GM12891 (cell line): ENCODE data around the gene NMBR. TPM values are rescaled to one million over a fixed set of nuclear protein-coding genes. Genes with fewer than 3 reads are reported as not detected.
A peak's percentile ranks its signal among the peaks of the same experiment; 100 is the strongest.
"Not testable (repeated sequence)": the region's sequence is repeated elsewhere in the genome, so short reads cannot be mapped to it uniquely, and the experiment has no call there.

Experiments
- DNase-seq: peaks from one replicate; pipeline ENCODE4 v3.0.0; 2011; ENCODE audit warnings: low spot score; ENCODE audit not compliant: insufficient read length
- FAIRE-seq: peaks from 2 replicates; lab custom pipeline; 2011; peaks lifted over from hg19 to GRCh38; lab: Jason Lieb, UNC
- PAX5 ChIP-seq: IDR thresholded peaks from 2 replicates; pipeline ENCODE4 v1.6.1; 2011; ENCODE audit warnings: low read length, moderate library complexity, mild to moderate bottlenecking; ENCODE audit not compliant: insufficient read depth, severe bottlenecking
- POLR2A ChIP-seq: IDR thresholded peaks from 2 replicates; pipeline ENCODE4 v1.6.1; 2011; ENCODE audit warnings: low read depth, low read length, control low read depth
- POLR2AphosphoS5 ChIP-seq: IDR thresholded peaks from 2 replicates; pipeline ENCODE4 v1.6.1; 2011; ENCODE audit warnings: low read depth, low read length, control low read depth
- POU2F2 ChIP-seq: IDR thresholded peaks from 2 replicates; pipeline ENCODE4 v1.6.1; 2011; ENCODE audit warnings: low read depth, mild to moderate bottlenecking, control low read depth, low read length, moderate library complexity
- SPI1 ChIP-seq: IDR thresholded peaks from 2 replicates; pipeline ENCODE4 v1.6.1; 2011; ENCODE audit warnings: low read depth, low read length, control low read depth
- TAF1 ChIP-seq: IDR thresholded peaks from 2 replicates; pipeline ENCODE4 v1.6.1; 2011; ENCODE audit warnings: low read depth, low read length, control low read depth
- polyA plus RNA-seq: library from polyadenylated mRNA; unstranded; fragments of >200 nt; gene quantifications from one replicate; pipeline ENCODE4 v1.2.1, GENCODE V29; 2012; ENCODE audit warnings: low read depth, missing spikeins, inconsistent platforms; ENCODE audit not compliant: missing spikeins

The NMBR gene
- polyA plus RNA-seq = not detected

DNA sequence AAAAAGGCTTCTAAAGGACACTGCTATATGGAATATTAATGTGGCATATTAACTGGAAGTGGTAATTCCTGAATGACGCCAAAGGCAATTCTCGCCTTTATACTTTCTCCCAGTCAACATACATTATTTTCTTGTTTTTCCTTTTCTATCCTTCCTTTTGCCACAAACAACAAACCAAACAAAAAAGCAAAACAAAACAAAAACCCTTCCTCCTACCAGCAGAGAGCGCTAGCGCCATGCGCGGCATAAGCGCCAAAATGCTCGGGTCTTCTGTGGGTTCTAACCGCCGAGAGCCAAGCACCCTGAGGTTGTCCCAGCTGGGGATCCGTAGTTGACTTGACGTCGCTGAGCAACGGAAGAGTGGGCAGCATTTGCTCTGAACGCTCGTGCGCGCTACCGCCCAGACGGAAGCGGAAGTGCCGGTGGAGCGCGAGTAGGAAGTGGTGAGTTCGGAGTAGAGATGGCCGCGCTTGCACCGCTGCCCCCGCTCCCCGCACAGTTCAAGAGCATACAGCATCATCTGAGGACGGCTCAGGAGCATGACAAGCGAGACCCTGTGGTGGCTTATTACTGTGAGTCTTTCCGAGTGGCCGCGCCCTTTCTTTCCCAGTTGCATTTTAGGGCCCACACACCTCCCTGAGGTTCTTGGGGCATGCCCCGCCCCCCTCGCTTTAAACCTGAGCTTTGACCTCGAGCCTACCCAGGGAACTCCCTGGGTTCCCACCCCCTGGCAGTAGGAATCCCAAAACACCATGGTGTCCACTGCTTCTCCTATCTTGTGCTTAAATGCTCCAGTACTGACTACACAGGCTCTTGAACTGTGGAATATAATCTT lies at the start of gene NMBR, which contains the start of gene VTA1:
Gene NMBR, minus strand, starts transcription at position 295 of the 835 bp plus-strand sequence. CDS start 58,464 bp downstream, outside the sequence.
Gene VTA1, plus strand, starts transcription at position 436 of the 835 bp plus-strand sequence. Its CDS starts 25 bp downstream, at position 461.
- peak; percentile 92 for TF ChIP-seq SPI1
- TF ChIP-seq PAX5 = peak; percentile 71
- TF ChIP-seq POU2F2 = peak; percentile 77
- peak; percentile 90 for TF ChIP-seq POLR2AphosphoS5
- peak; percentile 90 for TF ChIP-seq TAF1
- TF ChIP-seq POLR2A = peak; percentile 88
- peak; percentile 100 for FAIRE-seq

DNA sequence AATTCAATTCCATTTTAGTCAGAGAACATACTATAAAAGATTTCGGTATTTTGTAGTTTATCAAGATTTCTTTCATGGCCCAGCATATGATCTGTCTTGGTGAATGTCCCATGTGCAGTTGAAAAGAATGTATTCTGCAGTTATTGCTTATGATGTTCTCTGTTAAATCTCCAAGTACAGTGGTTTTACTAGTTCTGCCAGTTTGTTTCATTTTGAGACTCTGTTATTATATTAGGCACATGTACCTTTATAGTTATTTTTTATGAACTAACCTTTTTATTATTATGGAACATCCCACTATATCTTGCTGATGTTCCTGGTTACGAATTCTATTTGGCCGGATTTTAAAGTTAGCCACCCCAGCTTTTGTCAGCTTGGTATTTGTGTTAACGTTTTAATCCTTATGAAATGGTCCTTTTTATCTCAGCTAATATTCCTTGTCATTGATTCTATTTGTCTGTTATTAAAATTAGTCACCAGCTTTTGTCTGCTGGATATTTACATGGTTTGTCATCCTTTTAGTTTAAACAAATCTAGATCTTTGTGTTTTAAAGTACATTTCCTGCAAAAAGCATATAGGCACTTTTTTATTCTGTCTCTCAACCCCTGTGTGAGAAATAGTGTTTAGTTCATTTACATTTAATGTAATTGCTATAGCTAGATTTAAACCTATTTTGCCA lies 49.1 kb upstream of the NMBR start:
- no peak for DNase-seq
- no peak for FAIRE-seq
- no peak for TF ChIP-seq TAF1
- no peak for TF ChIP-seq PAX5
- no peak for TF ChIP-seq POLR2AphosphoS5
- no peak for TF ChIP-seq SPI1
- no peak for TF ChIP-seq POLR2A
- TF ChIP-seq POU2F2 = no peak

More for the DNA sequence above, at the start of gene NMBR, which contains the start of gene VTA1:
- DNase-seq = peak; percentile 49

DNA sequence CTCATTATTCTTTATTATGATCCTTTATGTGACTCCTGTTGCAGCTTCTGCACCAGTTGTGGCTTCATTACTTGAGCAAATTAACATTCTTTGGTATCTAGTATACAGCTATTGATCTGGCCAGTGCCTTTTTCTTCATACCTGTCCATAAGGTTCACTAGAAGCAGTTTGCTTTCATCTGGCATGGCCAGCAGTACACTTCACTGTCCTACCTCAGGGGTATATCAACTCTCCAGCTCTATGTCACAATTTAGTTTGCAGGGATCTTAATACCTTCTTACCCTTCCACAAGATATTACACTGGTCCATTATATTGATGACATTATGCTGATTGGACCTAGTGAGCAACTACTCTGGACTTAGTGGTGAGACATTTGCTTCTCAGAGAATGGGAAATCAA lies 46.7 kb upstream of the NMBR start:
- TF ChIP-seq POLR2A (no peak), PAX5 (no peak), SPI1 (no peak)
- DNase-seq (no peak), FAIRE-seq (no peak)

DNA sequence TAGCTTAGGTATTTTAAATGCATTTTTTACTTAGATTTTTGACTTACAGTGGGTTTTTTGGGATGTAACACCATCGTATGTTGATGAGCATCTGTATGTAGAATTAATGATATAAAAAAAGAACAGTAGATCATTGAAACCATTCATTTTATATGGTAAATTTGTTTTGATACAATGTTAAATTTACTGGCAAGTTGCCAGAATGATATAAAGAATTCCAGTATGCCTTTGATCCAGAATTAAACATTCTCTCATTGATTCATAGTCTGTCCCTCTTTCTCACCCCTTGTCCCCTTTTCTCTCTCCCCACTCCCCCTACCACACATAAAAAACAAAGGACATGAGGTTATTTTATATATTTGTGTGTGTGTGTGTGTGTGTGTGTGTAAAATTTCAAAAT lies 45.4 kb upstream of the NMBR start:
- no peak for DNase-seq
- no peak for TF ChIP-seq POU2F2
- no peak for TF ChIP-seq POLR2AphosphoS5
- no peak for TF ChIP-seq POLR2A
- TF ChIP-seq TAF1 = no peak
- no peak for TF ChIP-seq SPI1
- no peak for TF ChIP-seq PAX5
- no peak for FAIRE-seq

DNA sequence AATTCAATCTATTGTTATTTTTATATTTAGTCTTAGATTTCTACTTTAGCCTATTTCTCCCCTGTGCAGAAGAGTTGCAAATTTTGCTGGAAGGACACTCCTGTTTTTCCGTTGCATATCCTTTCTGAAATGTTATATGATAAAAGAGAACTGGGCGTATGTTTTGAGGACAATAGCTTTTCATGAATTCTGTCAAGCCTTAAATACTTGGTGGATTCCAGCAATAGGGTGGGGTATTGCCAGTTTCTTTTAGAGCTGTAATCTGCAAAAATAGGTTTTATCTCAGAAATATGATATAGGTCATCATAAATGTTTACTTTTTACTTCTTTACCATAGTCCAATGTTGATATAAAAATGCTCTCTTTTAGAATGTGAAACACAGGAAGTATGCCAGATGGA lies 42.1 kb upstream of the NMBR start:
- TF ChIP-seq POLR2A (no peak), TAF1 (no peak), SPI1 (no peak), POU2F2 (no peak), POLR2AphosphoS5 (no peak), PAX5 (no peak)
- FAIRE-seq (no peak), DNase-seq (no peak)

DNA sequence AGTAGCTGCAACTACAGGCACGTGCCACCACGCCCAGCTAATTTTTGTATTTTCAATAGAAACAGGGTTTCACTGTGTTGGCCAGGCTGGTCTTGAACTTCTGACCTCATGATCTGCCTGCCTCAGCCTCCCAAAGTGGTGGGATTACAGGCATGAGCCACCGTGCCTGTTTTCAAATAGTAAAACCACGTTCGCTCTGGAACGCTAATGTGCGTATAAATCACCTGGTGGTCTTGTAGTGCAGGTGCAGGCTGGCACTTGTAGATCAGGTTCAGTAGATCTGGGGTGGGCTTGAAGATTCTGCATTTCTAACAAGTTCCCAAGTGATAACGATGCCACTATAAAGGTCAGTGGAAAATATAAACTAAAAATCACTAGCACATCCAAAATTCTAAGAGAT lies 41.4 kb upstream of the NMBR start:
- FAIRE-seq, DNase-seq: not testable (repeated sequence)

DNA sequence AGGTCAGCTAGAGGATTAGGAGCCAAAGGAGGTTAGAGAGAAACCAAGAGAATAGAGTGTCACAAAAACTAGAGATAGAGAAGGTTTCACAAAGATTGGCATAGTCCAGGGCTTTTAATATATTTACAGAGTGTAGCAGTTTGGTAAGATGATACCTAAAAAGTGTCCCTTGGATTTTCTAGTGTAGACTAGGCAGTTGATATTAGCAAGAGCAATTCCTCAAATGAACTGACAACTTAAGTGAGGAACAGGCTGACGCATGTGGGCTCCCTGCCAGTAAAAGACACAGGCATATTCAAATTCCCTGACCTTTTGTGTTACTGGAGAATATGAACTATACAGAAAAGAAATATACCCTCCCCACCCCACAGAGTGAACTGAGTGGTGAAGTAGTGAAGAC lies 40.3 kb upstream of the NMBR start:
- TF ChIP-seq POLR2AphosphoS5 = no peak
- no peak for TF ChIP-seq PAX5
- TF ChIP-seq TAF1 = no peak
- TF ChIP-seq SPI1 = no peak
- TF ChIP-seq POLR2A = no peak
- no peak for TF ChIP-seq POU2F2
- DNase-seq = no peak
- FAIRE-seq = no peak

DNA sequence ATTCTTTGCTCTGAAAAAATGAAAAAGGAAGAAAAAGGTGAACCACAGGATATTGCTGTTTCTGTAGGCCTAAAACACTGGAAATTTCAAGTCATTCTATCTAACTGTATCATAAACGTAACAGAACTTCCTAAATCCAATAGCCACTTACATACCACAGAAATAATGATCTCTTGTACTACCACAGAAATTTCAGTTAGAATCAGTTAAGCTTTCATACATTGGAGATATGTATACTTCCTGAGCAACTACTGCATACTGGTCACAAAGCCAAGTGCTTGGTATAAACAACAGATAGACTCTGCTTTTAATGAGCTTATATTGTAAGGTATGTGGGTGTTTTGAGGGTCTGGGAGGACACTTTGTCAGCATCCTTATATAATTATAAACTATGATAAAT lies 38.7 kb upstream of the NMBR start:
- TF ChIP-seq POU2F2 (no peak), PAX5 (no peak), POLR2A (no peak), SPI1 (no peak), TAF1 (no peak), POLR2AphosphoS5 (no peak)
- FAIRE-seq (no peak), DNase-seq (no peak)

DNA sequence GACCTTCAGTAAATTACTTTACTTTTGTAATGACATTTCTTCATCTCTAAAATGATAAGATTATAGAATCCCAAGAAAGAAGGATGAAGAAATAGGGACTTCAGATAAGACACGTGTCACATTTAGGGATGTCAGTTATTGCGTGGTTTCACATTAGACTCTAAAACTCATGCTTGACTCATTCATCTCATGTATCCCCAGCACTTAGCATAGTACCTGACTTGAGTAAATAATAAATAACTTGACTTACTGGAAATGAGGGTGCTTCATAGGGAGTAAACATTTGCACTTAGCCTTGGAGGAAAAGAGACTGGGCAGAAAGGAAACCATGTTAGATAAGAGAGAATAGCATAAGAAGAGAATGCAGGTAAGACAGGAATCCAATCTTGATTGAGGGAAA lies 37.4 kb upstream of the NMBR start:
- no peak for TF ChIP-seq SPI1
- TF ChIP-seq TAF1 = no peak
- no peak for TF ChIP-seq PAX5
- TF ChIP-seq POLR2AphosphoS5 = no peak
- TF ChIP-seq POLR2A = no peak
- no peak for TF ChIP-seq POU2F2
- DNase-seq (no peak), FAIRE-seq (no peak)
